Body of pancreas (tissue), 4 donors: ENCODE measurements around the gene INPP5D. TPM values are rescaled to one million over a fixed set of nuclear protein-coding genes. Genes with fewer than 3 reads are reported as not detected.

ENCODE experiments used
- ATAC-seq: fragments of 150-250 bp; one replicate; pipeline ENCODE4 v1.9.1; 2016
- DNase-seq, 4 donors: peaks; one replicate each; pipeline ENCODE4 v3.0.0-alpha.2; 2019
- H3K27ac ChIP-seq, 4 donors: fragments of 200-600 bp; sonication (generic); 1 replicate in 3 of 4; 2 replicates in 1 of 4; pipeline versions ENCODE4 v1.5.1 to v1.6.1; 2016 to 2019; ENCODE audit warnings: mild to moderate bottlenecking in 1 of 4, mixed read lengths in 1 of 4, moderate library complexity in 1 of 4
- H3K27me3 ChIP-seq, 2 donors: fragments of 200-600 bp; sonication (generic); one replicate each; pipeline ENCODE4 v1.6.0; 2016; ENCODE audit warnings: mild to moderate bottlenecking in 1 of 2
- H3K36me3 ChIP-seq, 2 donors: fragments of 200-600 bp; sonication (generic); replicated peaks in 1 of 2; 2 replicates each; pipeline ENCODE4 v1.5.1; 2016; ENCODE audit warnings: low read depth in 2 of 2; ENCODE audit not compliant: insufficient read depth in 1 of 2
- H3K4me1 ChIP-seq: fragments of 200-600 bp; sonication (generic); one replicate; pipeline ENCODE4 v1.6.0; 2016
- H3K4me3 ChIP-seq, 2 donors: fragments of 200-600 bp; sonication (generic); 1 replicate in 1 of 2; 2 replicates in 1 of 2; pipeline ENCODE4 v1.5.1; 2016 to 2019
- H3K9me3 ChIP-seq, 3 donors: fragments of 200-600 bp; sonication (generic); 1 replicate in 2 of 3; 2 replicates in 1 of 3; pipeline ENCODE4 v1.5.1; 2016
- POLR2A ChIP-seq, 3 donors: fragments of 450-650 bp; IDR thresholded peaks; one replicate each; pipeline ENCODE4 v1.6.1; 2016; ENCODE audit warnings: antibody characterized with exemption in 3 of 3, mild to moderate bottlenecking in 2 of 3
- WGBS, 2 donors: methylation state at CpG; one replicate each; pipeline ENCODE4 v1.1.5; 2017; 5-methylcytosine and 5-hydroxymethylcytosine counted together
- intact Hi-C: fragments of 100-400 bp; cut with DNase I; formaldehyde crosslinking; loops from one replicate; pipeline ENCODE4 v1.15.1; 2023
- total RNA-seq, 2 donors: library from RNA; depleted of rRNA; stranded (reverse); fragments of >200 nt; gene quantifications; one replicate each; pipeline ENCODE4 v1.1.0, GENCODE V29; 2016
- TF ChIP-seq, protein P1 (sequence below), 7 experiments: fragments of 450-650 bp in 4 of 7; fragments of 200-600 bp in 3 of 7; sonication (generic) in 3 of 7; IDR thresholded peaks; one replicate each; pipeline ENCODE4 v1.5.1; 2016 to 2019; ENCODE audit warnings: antibody characterized with exemption in 7 of 7

The INPP5D gene
- total RNA-seq, 2 donors from 2014 or later = 0.99 to 8.8 TPM

GRCh38 chr2:233208382-233209116 lies 148.4 kb downstream of the INPP5D start:
- no peak for TF ChIP-seq POLR2A (IDR thresholded peaks at IDR 0.05)
- TF ChIP-seq, protein P1, sequence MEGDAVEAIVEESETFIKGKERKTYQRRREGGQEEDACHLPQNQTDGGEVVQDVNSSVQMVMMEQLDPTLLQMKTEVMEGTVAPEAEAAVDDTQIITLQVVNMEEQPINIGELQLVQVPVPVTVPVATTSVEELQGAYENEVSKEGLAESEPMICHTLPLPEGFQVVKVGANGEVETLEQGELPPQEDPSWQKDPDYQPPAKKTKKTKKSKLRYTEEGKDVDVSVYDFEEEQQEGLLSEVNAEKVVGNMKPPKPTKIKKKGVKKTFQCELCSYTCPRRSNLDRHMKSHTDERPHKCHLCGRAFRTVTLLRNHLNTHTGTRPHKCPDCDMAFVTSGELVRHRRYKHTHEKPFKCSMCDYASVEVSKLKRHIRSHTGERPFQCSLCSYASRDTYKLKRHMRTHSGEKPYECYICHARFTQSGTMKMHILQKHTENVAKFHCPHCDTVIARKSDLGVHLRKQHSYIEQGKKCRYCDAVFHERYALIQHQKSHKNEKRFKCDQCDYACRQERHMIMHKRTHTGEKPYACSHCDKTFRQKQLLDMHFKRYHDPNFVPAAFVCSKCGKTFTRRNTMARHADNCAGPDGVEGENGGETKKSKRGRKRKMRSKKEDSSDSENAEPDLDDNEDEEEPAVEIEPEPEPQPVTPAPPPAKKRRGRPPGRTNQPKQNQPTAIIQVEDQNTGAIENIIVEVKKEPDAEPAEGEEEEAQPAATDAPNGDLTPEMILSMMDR (IDR thresholded peaks at IDR 0.05) = no peak

DNA sequence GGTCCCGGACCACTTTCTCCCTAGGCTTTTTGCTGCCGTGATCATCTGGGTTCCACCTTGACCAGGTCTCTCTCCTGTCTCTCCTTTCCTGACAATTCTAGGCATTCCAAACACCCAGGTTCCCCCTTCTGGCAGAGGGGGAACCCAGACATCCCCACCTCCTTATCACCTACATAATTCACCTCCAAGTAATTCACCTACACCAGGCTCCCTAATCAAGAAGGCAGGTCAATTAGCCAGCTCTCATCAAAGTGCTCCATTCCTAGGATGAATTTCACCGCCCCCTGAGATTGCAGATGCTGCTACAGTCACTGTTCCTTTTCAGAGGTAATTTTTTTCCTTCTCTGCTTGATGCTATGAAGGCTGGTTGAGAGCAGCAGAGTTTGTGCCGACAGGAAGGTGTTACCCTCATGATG lies 149.0 kb downstream of the INPP5D start:
- H3K36me3 ChIP-seq = no peaks in the 10 kb centered on the region
- WGBS, 2 donors = 52 to 60% methylated on average over 4 of the region's 4 CpGs
- ATAC-seq = no peak
- no peak for DNase-seq
- no peaks in the 10 kb centered on the region for H3K4me1 ChIP-seq
- no peak for TF ChIP-seq POLR2A (IDR thresholded peaks at IDR 0.05)
- TF ChIP-seq, protein P1 (IDR thresholded peaks at IDR 0.05) = no peak
- no peak overlapping the region for H3K4me3 ChIP-seq
- no peak overlapping the region for H3K27ac ChIP-seq
- intact Hi-C loops = no loop called here
- H3K9me3 ChIP-seq = no peaks in the 10 kb centered on the region
- no peaks in the 10 kb centered on the region for H3K27me3 ChIP-seq

More at GRCh38 chr2:233208382-233209116, 148.4 kb downstream of the INPP5D start:
- Histone ChIP-seq H3K27me3 (no peaks in the 10 kb centered on the region), H3K36me3 (no peaks in the 10 kb centered on the region), H3K4me1 (no peaks in the 10 kb centered on the region), H3K27ac (no peak overlapping the region), H3K9me3 (no peaks in the 10 kb centered on the region), H3K4me3 (no peak overlapping the region)
- WGBS, 2 donors = 71 to 79% methylated on average over 8 to 10 of the region's 10 CpGs
- ATAC-seq = no peak
- intact Hi-C loops = no loop called here
- DNase-seq = no peak

GRCh38 chr2:233209533-233210171 lies 149.5 kb downstream of the INPP5D start:
- H3K36me3 ChIP-seq = no peaks in the 10 kb centered on the region
- TF ChIP-seq POLR2A (IDR thresholded peaks at IDR 0.05) = no peak
- TF ChIP-seq, protein P1 (IDR thresholded peaks at IDR 0.05) = no peak
- ATAC-seq (no peak), DNase-seq (no peak)
- intact Hi-C loops = no loop called here
- H3K27ac ChIP-seq = no peak overlapping the region
- no peaks in the 10 kb centered on the region for H3K27me3 ChIP-seq
- WGBS, 2 donors = 42 to 43% methylated on average over 10 of the region's 10 CpGs
- no peak overlapping the region for H3K4me3 ChIP-seq
- no peaks in the 10 kb centered on the region for H3K9me3 ChIP-seq
- no peaks in the 10 kb centered on the region for H3K4me1 ChIP-seq

- H3K27ac ChIP-seq = no peak overlapping the region
- H3K9me3 ChIP-seq = no peaks in the 10 kb centered on the region
- no peaks in the 10 kb centered on the region for H3K27me3 ChIP-seq
- intact Hi-C loops = no loop called here
- WGBS, 2 donors = 74 to 86% methylated on average over 8 of the region's 8 CpGs
- H3K36me3 ChIP-seq = no peaks in the 10 kb centered on the region
- no peak for TF ChIP-seq POLR2A (IDR thresholded peaks at IDR 0.05)
- TF ChIP-seq, protein P1 (IDR thresholded peaks at IDR 0.05) = no peak
- no peak for ATAC-seq
- no peaks in the 10 kb centered on the region for H3K4me1 ChIP-seq
- no peak for DNase-seq
- H3K4me3 ChIP-seq = no peak overlapping the region
Observed at GRCh38 chr2:233210281-233210680, 150.1 kb downstream of the INPP5D start.
